HepG2 (cell line): ENCODE measurements around the gene PKD1L1. TPM values are rescaled to one million over a fixed set of nuclear protein-coding genes. Genes with fewer than 3 reads are reported as not detected.

Source experiments
- ATAC-seq: fragments of 200-7000 bp; cut with Tn5 transposase; 3 replicates; pipeline ENCODE4 v1.9.1; 2020; ENCODE audit warnings: mild to moderate bottlenecking, moderate library complexity
- BruUV-seq: library from RNA; stranded (reverse); fragments of 400-500 nt; replicated peaks from 2 replicates; lab custom pipeline; 2021; lab: Mats Ljungman, UMichigan
- CTCF ChIA-PET: fragments of 300-600 bp; formaldehyde crosslinking; extraction: SDS; loops from one replicate; lab custom pipeline; 2021; ENCODE audit warnings: low total read pairs, inconsistent platforms, low intra/inter-chr PET ratio; lab: Yijun Ruan, JAX
- POLR2A ChIA-PET: fragments of 350-600 bp; sonication (Branson Sonifier 250); formaldehyde crosslinking; loops from one replicate; lab custom pipeline; 2020; ENCODE audit warnings: antibody characterized with exemption, inconsistent platforms; lab: Yijun Ruan, JAX
- DNase-seq: peaks from one replicate; pipeline ENCODE4 v3.0.0-alpha.2; 2015; ENCODE audit warnings: low spot score
- FAIRE-seq: peaks from 3 replicates; lab custom pipeline; 2011; peaks lifted over from hg19 to GRCh38; lab: Jason Lieb, UNC
- H2AFZ ChIP-seq: one replicate; pipeline ENCODE4 v1.6.1; 2011; ENCODE audit warnings: low read length, inconsistent platforms
- H3K27ac ChIP-seq: fragments of 300-600 bp; 3 replicates; pipeline ENCODE4 v1.8.0; 2011; ENCODE audit warnings: mixed run types, mild to moderate bottlenecking, mixed read lengths, low read length, inconsistent platforms; ENCODE audit not compliant: insufficient read depth; ENCODE audit errors: extremely low read length
- H3K27me3 ChIP-seq, 2 experiments: fragments of 200-600 bp in 1 of 2; 2 replicates in 1 of 2; 3 replicates in 1 of 2; pipeline versions ENCODE4 v1.6.0 to v1.8.0; 2011; ENCODE audit warnings: low read length in 2 of 2, mild to moderate bottlenecking in 2 of 2, moderate library complexity in 2 of 2, inconsistent platforms in 1 of 2; ENCODE audit not compliant: insufficient read depth in 2 of 2, control insufficient read depth in 1 of 2
- H3K36me3 ChIP-seq, 2 experiments: fragments of 200-600 bp in 1 of 2; replicated peaks in 1 of 2; 2 replicates in 1 of 2; 3 replicates in 1 of 2; pipeline versions ENCODE4 v1.5.1 to v1.8.0; 2011; ENCODE audit warnings: low read length in 2 of 2, inconsistent platforms in 1 of 2; ENCODE audit not compliant: insufficient read depth in 2 of 2, control insufficient read depth in 1 of 2
- H3K4me1 ChIP-seq: 2 replicates; pipeline ENCODE4 v1.5.1; 2012; ENCODE audit warnings: low read length, inconsistent platforms; ENCODE audit not compliant: insufficient read depth
- H3K4me2 ChIP-seq: 2 replicates; pipeline ENCODE4 v1.6.0; 2011; ENCODE audit warnings: low read depth, low read length, inconsistent platforms
- H3K4me3 ChIP-seq, 3 experiments: fragments of 200-600 bp in 1 of 3; sonication (generic), shearing (Covaris generic) in 1 of 3; replicated peaks in 1 of 3; 2 replicates each; pipeline ENCODE4 v1.5.1; 2011 to 2016; ENCODE audit warnings: low read length in 3 of 3, inconsistent platforms in 2 of 3, low read depth in 2 of 3, mild to moderate bottlenecking in 2 of 3, control low read depth in 1 of 3, mixed read lengths in 1 of 3; ENCODE audit not compliant: insufficient read depth in 1 of 3
- H3K79me2 ChIP-seq: one replicate; pipeline ENCODE4 v1.6.1; 2011; ENCODE audit warnings: low read length, inconsistent platforms; ENCODE audit not compliant: insufficient read depth
- H3K9ac ChIP-seq: 2 replicates; pipeline ENCODE4 v1.6.0; 2011; ENCODE audit warnings: mild to moderate bottlenecking, low read depth, low read length, inconsistent platforms; ENCODE audit not compliant: insufficient read depth
- H3K9me3 ChIP-seq: 2 replicates; pipeline ENCODE4 v1.5.1; 2012; ENCODE audit warnings: mild to moderate bottlenecking, low read length
- H4K20me1 ChIP-seq: 2 replicates; pipeline ENCODE4 v1.6.0; 2011; ENCODE audit warnings: inconsistent platforms, mild to moderate bottlenecking, low read length, moderate library complexity; ENCODE audit not compliant: insufficient read depth
- SNAI1 ChIP-seq: sonication (generic); formaldehyde crosslinking; IDR thresholded peaks from 2 replicates; pipeline ENCODE4 v1.5.0; 2020; ENCODE audit warnings: mild to moderate bottlenecking, missing genetic modification reagents, borderline replicate concordance
- SP4 ChIP-seq: sonication (generic); formaldehyde crosslinking; IDR thresholded peaks from 2 replicates; pipeline ENCODE4 v1.8.1; 2023; ENCODE audit warnings: mild to moderate bottlenecking, missing genetic modification reagents
- STAG1 ChIP-seq: sonication (generic); formaldehyde crosslinking; IDR thresholded peaks from 2 replicates; pipeline ENCODE4 v1.4.0; 2020; ENCODE audit warnings: missing genetic modification reagents
- WGBS: methylation state at CpG from one replicate; pipeline ENCODE4 v1.1.6; 2017; ENCODE audit warnings: low lambda C conversion rate; 5-methylcytosine and 5-hydroxymethylcytosine counted together
- in situ Hi-C: cut with HindIII; loops from 2 replicates; pipeline ENCODE4 v1.10.0; 2017; ENCODE audit warnings: low pct_unique_long_range_greater_than_20kb; ENCODE audit not compliant: extremely low pct_ligation_motif_present
- intact Hi-C: fragments of 100-400 bp; cut with micrococcal nuclease; formaldehyde crosslinking; loops from one replicate; pipeline ENCODE4 v1.10.0; 2022; ENCODE audit not compliant: unreplicated experiment
- polyA plus RNA-seq, 8 experiments: library from polyadenylated mRNA; depleted of rRNA in 3 of 8; stranded (reverse) in 7 of 8; unstranded in 1 of 8; fragments of >200 nt; fragmentation: Illumina TruSeq in 4 of 8; extraction: Trizol in 4 of 8; gene quantifications; 2 replicates each; pipeline versions ENCODE4 v1.2.1 to v1.2.3, GENCODE V29; 2011 to 2016; ENCODE audit warnings: low read depth in 4 of 8, missing spikeins in 1 of 8, mixed read lengths in 1 of 8; ENCODE audit not compliant: insufficient read depth in 1 of 8
- total RNA-seq, 5 experiments: library from RNA; depleted of rRNA; stranded (reverse); fragments of >200 nt; fragmentation: Illumina TruSeq; extraction: Trizol; gene quantifications; 2 replicates each; pipeline ENCODE4 v1.2.3, GENCODE V29; 2016; ENCODE audit warnings: low read depth in 1 of 5
- TF ChIP-seq, protein P1 (sequence below): sonication (generic); formaldehyde crosslinking; IDR thresholded peaks from 2 replicates; pipeline ENCODE4 v1.5.0; 2020; ENCODE audit warnings: mild to moderate bottlenecking, missing genetic modification reagents, moderate library complexity
- TF ChIP-seq, protein P2 (sequence below): sonication (generic); formaldehyde crosslinking; IDR thresholded peaks from 2 replicates; pipeline ENCODE4 v1.9.0; 2021; ENCODE audit warnings: mild to moderate bottlenecking, missing genetic modification reagents

Gene PKD1L1
- total and polyA plus RNA-seq, 2 of the 13 experiments (the other 11 are each of a cell fraction or from before 2014, with no cell fraction given): 0.01 TPM; not detected in 1

DNA sequence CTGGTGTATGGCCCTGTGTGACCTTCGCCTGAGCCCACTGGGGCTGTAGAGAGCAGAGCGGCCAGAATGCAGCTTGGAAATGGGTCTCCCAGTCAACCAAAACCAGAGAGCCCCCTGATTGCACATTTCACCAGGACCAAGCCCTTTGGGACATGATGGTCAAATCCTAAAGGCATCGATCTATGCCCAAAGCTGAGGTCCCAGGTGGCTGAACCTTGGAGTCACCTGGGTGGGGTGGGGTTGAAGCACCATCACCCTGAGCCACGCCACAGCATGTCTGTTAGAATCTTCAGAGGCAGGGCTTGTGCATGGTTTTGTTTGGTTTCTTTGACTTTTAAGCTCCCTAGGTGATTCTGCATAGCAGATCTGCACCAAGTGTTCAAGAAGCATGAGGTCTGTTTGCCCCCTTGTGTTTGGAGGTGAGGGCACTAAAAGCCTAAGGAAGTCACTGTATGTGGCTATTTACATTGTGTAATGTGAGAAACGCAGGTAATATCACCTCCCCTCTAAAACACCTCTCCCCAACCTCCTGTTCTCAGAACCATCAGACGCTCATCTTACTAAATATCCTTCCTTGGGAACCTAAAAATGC is 9.6 kb downstream of the PKD1L1 start:
- TF ChIP-seq, protein P1, sequence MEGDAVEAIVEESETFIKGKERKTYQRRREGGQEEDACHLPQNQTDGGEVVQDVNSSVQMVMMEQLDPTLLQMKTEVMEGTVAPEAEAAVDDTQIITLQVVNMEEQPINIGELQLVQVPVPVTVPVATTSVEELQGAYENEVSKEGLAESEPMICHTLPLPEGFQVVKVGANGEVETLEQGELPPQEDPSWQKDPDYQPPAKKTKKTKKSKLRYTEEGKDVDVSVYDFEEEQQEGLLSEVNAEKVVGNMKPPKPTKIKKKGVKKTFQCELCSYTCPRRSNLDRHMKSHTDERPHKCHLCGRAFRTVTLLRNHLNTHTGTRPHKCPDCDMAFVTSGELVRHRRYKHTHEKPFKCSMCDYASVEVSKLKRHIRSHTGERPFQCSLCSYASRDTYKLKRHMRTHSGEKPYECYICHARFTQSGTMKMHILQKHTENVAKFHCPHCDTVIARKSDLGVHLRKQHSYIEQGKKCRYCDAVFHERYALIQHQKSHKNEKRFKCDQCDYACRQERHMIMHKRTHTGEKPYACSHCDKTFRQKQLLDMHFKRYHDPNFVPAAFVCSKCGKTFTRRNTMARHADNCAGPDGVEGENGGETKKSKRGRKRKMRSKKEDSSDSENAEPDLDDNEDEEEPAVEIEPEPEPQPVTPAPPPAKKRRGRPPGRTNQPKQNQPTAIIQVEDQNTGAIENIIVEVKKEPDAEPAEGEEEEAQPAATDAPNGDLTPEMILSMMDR: peak; percentile 28; the same call in 1 of the 2 replicates
- peak; percentile 47 for TF ChIP-seq STAG1 (CRISPR knock-in tag)
- no peak for TF ChIP-seq SNAI1 (CRISPR knock-in tag)
- H3K9ac ChIP-seq: no peak overlapping the region
- no peak for DNase-seq
- no TSS peak for BruUV-seq
- POLR2A ChIA-PET: no interaction called here
- no peak overlapping the region for H3K27ac ChIP-seq
- no peaks in the 10 kb centered on the region for H4K20me1 ChIP-seq
- in situ Hi-C loops (loop anchor here (5.0 kb wide), 1 partner anchor 174 kb away; no protein-coding TSS in a partner anchor), intact Hi-C loops (no loop called here)
- FAIRE-seq: no peak
- H3K36me3 ChIP-seq: no peaks in the 10 kb centered on the region
- no peaks in the 10 kb centered on the region for H3K79me2 ChIP-seq
- H3K4me2 ChIP-seq: no peak overlapping the region
- peaks cover 9% of the 10 kb centered on the region for H3K4me1 ChIP-seq
- H2AFZ ChIP-seq: no peak overlapping the region
- H3K9me3 ChIP-seq: no peaks in the 10 kb centered on the region
- CTCF ChIA-PET: no interaction called here
- no peak overlapping the region for H3K4me3 ChIP-seq
- peaks cover 1 to 3% of the 10 kb centered on the region in 2 experiments; a peak in 2 of 5 replicates for H3K27me3 ChIP-seq
- 18% methylated on average over 3 of the region's 6 CpGs for WGBS
- no peak for ATAC-seq

DNA sequence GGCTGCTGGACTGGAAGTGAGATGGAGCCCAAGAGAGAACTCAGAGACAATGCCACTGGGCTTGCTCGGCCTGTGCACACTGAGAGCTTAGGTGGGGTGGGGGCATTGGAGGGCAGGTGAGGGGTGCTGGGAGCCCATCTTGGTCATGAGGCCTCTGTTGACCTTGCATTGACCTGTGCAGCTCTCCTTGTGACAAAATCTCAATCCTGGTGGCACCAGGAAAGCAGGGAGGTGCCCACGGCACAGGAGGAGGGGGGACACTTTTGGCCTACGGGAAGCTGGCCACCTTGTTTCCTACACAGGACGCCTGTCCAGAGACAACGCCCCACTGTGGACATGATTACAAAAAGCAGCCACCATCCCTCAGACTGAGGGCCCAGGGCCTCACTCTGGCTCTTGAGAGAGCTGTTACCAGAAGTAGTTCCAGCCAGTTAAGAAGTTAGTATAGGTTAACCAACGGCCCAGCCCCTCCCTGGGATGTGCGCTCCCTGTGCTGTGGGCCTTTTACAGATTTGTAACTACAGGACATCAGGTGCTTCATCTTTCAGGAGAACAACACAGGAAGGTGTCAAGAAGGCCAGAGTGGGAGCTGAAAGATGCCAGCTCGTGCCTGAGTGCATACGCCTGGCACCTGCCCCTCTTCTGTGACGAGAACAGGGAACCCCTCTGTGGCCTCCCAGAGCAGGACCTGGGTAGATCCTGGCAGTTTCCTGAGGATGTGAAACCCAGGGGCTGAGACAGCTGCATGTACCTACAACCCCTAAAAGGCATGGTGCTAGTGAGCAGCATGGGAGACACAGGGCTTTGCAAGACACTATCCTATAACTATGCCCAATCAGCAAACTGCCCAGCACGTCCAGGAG is 10.3 kb downstream of the PKD1L1 start:
- peak; percentile 19; the same call in 2 of the 3 replicates for ATAC-seq

More for the DNA sequence above, 10.3 kb downstream of the PKD1L1 start:
- no TSS peak for BruUV-seq
- no peaks in the 10 kb centered on the region for H3K36me3 ChIP-seq
- no peak for FAIRE-seq
- no peak for DNase-seq
- H3K4me3 ChIP-seq: no peak overlapping the region
- no peaks in the 10 kb centered on the region for H4K20me1 ChIP-seq
- peaks cover 0 to 3% of the 10 kb centered on the region in 2 experiments; a peak in 2 of 5 replicates for H3K27me3 ChIP-seq
- intact Hi-C loops (no loop called here), in situ Hi-C loops (loop anchor here (5.0 kb wide), 1 partner anchor 174 kb away; no protein-coding TSS in a partner anchor)
- no peaks in the 10 kb centered on the region for H3K79me2 ChIP-seq
- H3K4me1 ChIP-seq: peaks cover 9% of the 10 kb centered on the region
- H3K9me3 ChIP-seq: no peaks in the 10 kb centered on the region
- H3K27ac ChIP-seq: no peak overlapping the region
- H2AFZ ChIP-seq: no peak overlapping the region
- no peak for TF ChIP-seq SP4 (CRISPR knock-in tag)
- TF ChIP-seq, protein P2, sequence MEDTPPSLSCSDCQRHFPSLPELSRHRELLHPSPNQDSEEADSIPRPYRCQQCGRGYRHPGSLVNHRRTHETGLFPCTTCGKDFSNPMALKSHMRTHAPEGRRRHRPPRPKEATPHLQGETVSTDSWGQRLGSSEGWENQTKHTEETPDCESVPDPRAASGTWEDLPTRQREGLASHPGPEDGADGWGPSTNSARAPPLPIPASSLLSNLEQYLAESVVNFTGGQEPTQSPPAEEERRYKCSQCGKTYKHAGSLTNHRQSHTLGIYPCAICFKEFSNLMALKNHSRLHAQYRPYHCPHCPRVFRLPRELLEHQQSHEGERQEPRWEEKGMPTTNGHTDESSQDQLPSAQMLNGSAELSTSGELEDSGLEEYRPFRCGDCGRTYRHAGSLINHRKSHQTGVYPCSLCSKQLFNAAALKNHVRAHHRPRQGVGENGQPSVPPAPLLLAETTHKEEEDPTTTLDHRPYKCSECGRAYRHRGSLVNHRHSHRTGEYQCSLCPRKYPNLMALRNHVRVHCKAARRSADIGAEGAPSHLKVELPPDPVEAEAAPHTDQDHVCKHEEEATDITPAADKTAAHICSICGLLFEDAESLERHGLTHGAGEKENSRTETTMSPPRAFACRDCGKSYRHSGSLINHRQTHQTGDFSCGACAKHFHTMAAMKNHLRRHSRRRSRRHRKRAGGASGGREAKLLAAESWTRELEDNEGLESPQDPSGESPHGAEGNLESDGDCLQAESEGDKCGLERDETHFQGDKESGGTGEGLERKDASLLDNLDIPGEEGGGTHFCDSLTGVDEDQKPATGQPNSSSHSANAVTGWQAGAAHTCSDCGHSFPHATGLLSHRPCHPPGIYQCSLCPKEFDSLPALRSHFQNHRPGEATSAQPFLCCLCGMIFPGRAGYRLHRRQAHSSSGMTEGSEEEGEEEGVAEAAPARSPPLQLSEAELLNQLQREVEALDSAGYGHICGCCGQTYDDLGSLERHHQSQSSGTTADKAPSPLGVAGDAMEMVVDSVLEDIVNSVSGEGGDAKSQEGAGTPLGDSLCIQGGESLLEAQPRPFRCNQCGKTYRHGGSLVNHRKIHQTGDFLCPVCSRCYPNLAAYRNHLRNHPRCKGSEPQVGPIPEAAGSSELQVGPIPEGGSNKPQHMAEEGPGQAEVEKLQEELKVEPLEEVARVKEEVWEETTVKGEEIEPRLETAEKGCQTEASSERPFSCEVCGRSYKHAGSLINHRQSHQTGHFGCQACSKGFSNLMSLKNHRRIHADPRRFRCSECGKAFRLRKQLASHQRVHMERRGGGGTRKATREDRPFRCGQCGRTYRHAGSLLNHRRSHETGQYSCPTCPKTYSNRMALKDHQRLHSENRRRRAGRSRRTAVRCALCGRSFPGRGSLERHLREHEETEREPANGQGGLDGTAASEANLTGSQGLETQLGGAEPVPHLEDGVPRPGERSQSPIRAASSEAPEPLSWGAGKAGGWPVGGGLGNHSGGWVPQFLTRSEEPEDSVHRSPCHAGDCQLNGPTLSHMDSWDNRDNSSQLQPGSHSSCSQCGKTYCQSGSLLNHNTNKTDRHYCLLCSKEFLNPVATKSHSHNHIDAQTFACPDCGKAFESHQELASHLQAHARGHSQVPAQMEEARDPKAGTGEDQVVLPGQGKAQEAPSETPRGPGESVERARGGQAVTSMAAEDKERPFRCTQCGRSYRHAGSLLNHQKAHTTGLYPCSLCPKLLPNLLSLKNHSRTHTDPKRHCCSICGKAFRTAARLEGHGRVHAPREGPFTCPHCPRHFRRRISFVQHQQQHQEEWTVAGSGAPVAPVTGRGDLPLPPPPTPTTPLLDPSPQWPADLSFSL: no peak
- ChIA-PET CTCF (no interaction called here), POLR2A (no interaction called here)
- H3K9ac ChIP-seq: no peak overlapping the region
- WGBS: 57% methylated on average over 4 of the region's 11 CpGs
- no peak overlapping the region for H3K4me2 ChIP-seq
